ENCODE data around the gene SUSD2.
"Not testable (repeated sequence)": the region's sequence is repeated elsewhere in the genome, so short reads cannot be mapped to it uniquely, and the experiment has no call there.

SUSD2 gene

GRCh38 chr22:24178021-24178431 is 3.3 kb upstream of the SUSD2 start:
- no peak for DNase-seq

DNA sequence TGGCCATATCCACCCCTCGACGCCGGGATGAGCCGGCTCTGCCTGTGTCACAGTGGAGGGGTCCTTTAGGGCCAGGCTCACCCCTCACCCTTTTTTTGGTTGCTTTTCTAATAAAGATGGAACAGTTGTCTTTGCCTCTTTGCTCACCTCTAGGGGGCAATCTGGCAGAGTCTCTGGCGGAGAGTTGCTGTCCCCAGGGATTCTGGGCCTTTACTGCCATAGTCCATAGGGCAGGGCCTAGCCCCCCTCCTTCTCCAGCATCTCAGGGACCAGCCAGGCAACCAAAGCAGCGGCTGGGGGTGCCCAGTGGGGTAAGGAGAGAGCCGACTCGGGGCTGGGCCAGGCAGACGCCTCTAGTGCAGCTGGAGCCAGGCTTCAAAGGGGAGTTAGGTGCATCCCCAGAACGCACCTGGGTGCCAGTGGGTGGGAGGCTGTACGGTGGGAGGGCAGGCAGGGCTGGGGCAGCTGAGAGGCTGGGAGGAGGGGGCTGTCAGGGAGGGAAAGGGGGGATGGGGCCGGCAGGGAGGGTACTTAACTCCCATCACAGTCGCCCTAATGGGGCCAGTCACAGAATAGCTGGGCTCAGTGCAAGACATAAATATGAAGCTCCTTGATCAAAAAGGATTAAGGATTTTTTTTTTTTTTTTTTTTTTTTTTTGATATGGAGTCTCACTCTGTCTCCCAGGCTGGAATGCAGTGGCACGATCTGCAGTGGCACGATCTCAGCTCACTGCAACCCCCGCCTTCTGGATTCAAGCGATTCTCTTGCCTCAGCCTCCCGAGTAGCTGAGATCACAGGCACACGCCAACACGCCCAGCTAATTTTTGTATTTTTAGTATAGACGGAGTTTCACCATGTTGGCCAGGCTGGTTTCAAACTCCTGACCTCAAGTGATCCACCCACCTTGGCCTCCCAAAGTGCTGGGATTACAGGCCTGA is 2.5 kb upstream of the SUSD2 start:
- DNase-seq, result no peak

GRCh38 chr22:24179478-24180210 is 1.6 kb upstream of the SUSD2 start:
- DNase-seq, result no peak

DNA sequence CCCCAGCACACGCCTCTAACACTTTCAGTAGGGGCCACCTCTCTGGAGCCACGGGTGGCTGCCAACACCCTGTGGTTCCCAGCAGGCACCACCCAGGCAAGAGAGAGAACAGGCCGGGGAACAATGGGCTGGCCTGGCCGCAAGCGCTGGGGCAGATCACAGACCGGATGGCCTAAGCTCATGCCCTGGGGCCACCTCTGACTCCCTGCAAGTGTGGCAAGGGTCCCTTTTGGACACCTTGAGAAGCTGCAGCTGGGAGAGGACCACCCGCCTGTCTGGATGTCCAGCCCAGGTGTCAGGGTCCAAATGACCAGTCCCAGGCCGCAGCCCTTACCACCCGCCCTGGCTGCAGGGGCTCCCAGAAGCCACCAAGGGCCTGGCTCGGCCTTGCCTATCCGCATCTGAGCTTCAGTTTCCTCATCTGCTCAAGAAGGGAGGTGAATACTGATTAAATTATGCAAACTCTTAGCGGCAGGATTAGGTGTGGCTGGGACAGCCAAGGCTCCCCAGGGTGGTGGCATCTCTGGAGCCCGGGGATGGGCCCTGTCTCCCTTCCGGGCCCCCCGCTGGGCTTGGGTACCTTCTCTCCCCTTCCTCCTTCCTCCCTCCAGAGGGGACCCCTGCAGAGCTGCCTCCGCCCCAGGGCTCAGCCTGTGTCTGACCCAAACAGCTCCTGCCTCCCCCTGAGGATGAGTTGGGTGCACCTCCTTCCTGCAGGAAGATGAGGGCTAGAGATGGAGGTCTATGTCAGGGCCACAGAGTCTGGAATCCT is 785 bp upstream of the SUSD2 start:
- DNase-seq, result no peak

- no peak for DNase-seq
These were observed 961 bp downstream of the SUSD2 start for GRCh38 chr22:24181996-24182899.

DNA sequence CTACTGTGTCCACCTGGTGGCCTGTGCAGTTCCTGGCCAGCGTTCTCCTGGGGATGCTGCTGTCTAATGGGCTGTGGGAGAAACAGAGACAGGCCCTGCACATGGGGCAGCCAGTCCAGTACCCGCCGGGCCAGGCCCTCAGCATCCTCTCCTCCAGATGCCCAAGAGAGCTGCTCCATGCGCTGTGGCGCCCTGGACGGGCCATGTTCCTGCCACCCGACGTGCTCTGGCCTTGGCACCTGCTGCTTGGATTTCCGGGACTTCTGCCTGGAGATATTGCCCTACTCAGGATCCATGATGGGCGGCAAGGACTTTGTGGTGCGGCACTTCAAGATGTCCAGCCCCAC is 1.6 kb downstream of the SUSD2 start:
- not testable (repeated sequence) for DNase-seq

DNA sequence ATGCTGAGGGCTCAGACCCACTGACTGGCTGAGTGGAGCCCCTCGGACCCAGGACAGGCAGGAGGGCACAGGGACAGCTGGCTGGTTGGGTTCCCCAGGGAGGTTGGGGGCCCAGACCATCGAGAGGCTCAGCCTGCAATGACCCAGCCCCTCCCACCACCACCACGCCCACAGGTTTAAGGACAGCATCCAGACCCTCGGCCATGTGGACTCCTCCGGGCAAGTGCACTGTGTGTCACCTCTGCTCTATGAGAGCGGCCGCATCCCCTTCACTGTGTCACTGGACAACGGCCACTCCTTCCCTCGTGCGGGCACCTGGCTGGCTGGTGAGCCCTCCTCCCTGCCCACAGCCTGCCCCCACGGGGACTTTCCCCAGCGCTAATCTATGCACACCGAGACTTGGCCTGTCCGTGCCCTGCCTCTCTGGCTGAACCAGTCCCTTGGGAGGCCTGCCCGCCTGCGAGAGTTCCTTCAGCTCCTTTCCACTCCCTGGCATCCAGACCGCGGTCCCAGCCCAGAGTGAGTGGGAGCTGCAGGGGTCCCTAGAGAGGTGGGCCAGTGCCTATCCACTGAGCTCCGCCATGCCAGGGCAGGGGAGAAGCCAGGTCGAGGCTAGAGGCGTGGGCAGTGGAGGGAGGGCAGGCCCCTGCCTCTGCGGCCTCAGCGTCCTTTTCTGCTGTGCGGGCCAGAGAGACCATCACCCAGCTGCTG is 2.2 kb downstream of the SUSD2 start:
- DNase-seq, result no peak

DNA sequence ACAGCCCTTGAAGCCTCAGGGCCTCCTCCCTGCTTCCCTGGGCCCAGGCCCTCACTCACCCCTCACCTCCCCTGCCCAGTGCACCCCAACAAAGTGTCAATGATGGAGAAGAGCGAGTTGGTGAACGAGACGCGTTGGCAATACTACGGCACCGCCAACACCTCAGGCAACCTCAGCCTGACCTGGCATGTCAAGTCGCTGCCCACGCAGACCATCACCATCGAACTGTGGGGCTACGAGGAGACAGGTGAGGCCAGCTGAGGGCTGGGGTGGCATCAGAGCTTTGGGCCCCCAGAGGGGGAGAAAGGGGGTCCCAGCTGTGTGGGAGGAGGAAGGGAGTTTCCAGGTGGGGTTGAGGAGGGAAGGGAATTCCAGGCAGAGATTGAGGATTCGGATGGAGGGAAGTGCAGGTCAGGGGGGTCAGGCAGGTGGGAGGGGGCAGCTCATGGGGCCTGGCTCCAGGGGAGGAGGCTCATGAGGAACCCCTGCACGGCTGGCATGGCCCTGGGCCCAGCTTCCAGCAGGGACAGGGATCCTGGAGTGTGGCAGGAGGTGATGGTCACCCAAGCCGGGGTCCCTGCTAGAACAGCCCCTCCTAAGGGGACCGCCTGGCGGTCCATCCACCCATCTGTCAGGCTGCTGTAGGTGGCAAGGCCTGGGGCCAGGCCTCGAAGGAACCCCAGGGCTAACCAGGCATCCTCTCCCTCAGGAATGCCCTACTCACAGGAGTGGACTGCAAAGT is 2.9 kb downstream of the SUSD2 start:
- no peak for DNase-seq

DNA sequence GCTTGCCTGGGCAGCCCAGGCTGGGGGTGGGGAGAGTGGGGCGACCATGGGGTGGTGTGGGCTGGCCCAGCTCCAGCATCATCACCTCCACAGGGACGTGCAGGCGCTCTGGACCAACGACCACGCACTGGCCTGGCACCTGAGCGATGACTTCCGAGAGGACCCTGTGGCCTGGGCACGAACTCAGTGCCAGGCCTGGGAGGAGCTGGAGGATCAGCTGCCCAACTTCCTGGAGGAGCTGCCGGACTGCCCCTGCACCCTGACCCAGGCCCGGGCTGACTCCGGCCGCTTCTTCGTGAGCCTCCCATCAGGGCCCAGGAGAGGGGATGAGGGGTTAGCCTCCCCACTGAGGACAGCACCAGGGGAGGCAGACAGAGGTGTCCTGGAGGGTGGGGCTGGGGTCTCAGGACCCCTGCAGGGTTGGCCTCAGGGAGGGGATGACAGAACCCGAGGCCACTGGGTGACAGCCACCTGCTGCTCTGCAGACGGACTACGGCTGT is 3.8 kb downstream of the SUSD2 start:
- DNase-seq, result no peak

GRCh38 chr22:24185501-24186351 is 4.4 kb downstream of the SUSD2 start:
- peak; percentile 29 for DNase-seq

- peak; percentile 29 for DNase-seq
These were observed 5.1 kb downstream of the SUSD2 start for GRCh38 chr22:24186352-24186740.

DNA sequence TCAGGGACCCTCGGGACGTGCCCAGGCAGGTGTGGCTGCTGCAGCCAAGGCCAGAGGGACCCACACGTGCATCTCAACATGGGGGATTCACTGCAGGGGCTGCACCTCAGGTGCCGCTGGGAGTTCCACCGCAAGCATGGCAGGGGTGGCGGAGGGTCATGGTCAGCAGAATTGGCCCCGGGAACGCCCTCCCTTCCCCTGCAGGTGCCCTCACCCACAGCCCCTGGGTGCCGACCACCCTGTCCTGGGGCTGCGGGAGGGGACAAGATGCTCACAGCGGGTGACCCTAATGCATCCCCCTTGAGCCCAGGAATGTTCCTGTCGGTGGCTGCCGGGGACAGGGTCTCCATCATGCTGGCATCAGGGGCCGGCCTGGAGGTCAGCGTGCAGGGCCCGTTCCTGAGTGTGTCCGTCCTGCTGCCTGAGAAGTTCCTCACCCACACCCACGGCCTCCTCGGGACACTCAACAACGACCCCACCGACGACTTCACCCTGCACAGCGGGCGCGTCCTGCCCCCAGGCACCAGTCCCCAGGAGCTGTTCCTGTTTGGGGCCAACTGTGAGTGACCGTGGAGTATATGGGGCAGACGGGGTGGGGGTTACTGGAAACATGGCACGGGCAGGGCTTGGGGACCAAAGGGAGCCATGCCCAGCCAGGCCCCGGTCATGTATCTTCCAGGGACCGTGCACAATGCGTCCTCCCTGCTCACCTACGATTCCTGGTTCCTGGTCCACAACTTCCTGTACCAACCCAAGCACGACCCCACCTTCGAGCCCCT is 5.8 kb downstream of the SUSD2 start:
- DNase-seq, result peak; percentile 27

- peak; percentile 23 for DNase-seq
These were observed 6.7 kb downstream of the SUSD2 start for GRCh38 chr22:24187731-24188644.

GRCh38 chr22:24188705-24189248 is 7.5 kb downstream of the SUSD2 start:
- no peak for DNase-seq

DNA sequence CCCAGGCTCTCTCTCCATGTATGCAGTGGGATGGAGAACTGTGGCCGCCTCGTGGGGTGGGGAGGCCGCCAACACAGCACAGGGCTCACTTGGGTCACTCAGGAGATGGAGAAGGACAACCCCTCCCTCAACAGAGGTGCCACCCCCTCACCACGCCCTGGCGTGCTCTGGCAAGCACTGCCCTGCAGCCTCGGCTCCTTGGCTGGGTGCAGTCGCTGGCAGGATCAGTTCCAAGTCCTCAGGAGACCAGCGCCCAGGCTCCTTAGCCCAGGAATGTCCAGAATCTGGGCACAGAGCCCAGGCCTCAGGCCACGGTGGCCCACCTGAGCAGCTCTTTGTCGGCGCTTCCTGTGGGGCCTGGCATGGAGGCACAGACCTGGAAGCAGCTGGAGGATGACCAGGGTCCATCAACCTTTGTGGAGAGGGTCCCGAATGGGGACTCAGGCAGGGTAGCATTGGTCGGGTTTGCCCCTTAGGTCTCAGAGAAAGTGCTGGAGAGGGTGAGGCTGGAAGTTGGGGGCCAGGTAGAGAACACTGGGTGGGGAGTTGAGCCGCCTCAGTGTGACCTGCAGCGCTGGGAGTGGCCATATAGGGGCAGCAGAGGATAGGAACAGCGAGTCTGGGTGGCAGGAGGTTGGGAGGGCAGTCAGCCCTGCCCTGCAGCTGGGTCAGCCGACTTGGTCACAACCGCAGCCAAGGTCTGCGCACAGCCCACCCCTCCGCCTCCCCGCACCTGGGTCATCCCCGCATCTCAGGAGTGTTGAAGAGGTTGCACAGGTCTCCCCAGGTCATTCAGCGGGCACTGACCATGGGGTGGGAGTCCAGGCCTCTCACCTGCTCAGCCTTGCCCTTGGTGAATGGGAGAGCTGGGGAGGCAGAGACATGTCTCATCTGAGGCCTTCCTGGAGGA is 8.2 kb downstream of the SUSD2 start:
- DNase-seq, result peak; percentile 49

GRCh38 chr22:24190159-24190540 is 8.9 kb downstream of the SUSD2 start:
- no peak for DNase-seq
